Neural progenitor cell (in vitro differentiated cells): ENCODE measurements around the gene COL23A1.

Experiments used
- EZH2 ChIP-seq: fragments of 200-600 bp; sonication (generic); IDR thresholded peaks from 2 replicates; pipeline ENCODE4 v1.6.1; 2017; ENCODE audit warnings: antibody characterized with exemption, mild to moderate bottlenecking, moderate library complexity
- EZH2phosphoT487 ChIP-seq: fragments of 200-600 bp; sonication (generic); IDR thresholded peaks from 2 replicates; pipeline ENCODE4 v1.6.1; 2017; ENCODE audit warnings: antibody characterized with exemption
- TF ChIP-seq, protein P1 (sequence below): fragments of 200-600 bp; sonication (generic); IDR thresholded peaks from 2 replicates; pipeline ENCODE4 v1.5.1; 2017; ENCODE audit warnings: antibody characterized with exemption, mild to moderate bottlenecking

DNA sequence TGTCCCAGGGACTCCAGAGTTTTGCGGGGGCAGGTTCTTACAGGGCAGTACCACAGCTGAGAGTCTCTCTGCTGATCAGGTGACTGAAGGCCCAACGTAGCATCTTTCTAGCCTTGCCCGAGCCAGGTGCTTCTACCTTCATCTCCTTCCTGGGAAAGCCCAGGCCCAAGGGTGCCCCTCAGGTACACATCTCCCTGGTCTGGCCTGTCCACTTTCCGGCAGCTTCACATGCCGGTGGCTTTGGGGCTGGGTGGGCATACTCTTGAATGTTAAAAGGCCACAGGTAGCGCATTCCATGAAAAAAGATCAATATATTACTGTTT lies 351.9 kb downstream of the COL23A1 start:
- TF ChIP-seq, protein P1, sequence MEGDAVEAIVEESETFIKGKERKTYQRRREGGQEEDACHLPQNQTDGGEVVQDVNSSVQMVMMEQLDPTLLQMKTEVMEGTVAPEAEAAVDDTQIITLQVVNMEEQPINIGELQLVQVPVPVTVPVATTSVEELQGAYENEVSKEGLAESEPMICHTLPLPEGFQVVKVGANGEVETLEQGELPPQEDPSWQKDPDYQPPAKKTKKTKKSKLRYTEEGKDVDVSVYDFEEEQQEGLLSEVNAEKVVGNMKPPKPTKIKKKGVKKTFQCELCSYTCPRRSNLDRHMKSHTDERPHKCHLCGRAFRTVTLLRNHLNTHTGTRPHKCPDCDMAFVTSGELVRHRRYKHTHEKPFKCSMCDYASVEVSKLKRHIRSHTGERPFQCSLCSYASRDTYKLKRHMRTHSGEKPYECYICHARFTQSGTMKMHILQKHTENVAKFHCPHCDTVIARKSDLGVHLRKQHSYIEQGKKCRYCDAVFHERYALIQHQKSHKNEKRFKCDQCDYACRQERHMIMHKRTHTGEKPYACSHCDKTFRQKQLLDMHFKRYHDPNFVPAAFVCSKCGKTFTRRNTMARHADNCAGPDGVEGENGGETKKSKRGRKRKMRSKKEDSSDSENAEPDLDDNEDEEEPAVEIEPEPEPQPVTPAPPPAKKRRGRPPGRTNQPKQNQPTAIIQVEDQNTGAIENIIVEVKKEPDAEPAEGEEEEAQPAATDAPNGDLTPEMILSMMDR = no peak
- no peak for TF ChIP-seq EZH2
- TF ChIP-seq EZH2phosphoT487 = no peak
